H9 (cell line): ENCODE data around the gene FOXD2. TPM values are rescaled to one million over a fixed set of nuclear protein-coding genes. Genes with fewer than 3 reads are reported as not detected.

ENCODE experiments used
- DNase-seq: peaks from one replicate; pipeline ENCODE4 v3.0.0-alpha.2; 2017
- H2AFZ ChIP-seq: one replicate; pipeline ENCODE4 v1.6.1; 2013; ENCODE audit warnings: mild to moderate bottlenecking, low read length, control low read depth, moderate library complexity
- H2AK5ac ChIP-seq: 2 replicates; pipeline ENCODE4 v1.6.1; 2013; ENCODE audit warnings: low read length, control low read depth, mixed read lengths; ENCODE audit not compliant: insufficient read length
- H2BK120ac ChIP-seq: one replicate; pipeline ENCODE4 v1.6.1; 2013; ENCODE audit warnings: low read depth, mild to moderate bottlenecking, low read length, control low read depth, inconsistent platforms; ENCODE audit not compliant: poor library complexity, severe bottlenecking
- H2BK12ac ChIP-seq: 2 replicates; pipeline ENCODE4 v1.6.1; 2013; ENCODE audit warnings: low read length, control low read depth, mixed read lengths, low read depth; ENCODE audit not compliant: insufficient read length
- H2BK15ac ChIP-seq: 2 replicates; pipeline ENCODE4 v1.6.1; 2013; ENCODE audit warnings: low read depth, low read length, control low read depth
- H2BK20ac ChIP-seq: one replicate; pipeline ENCODE4 v1.6.1; 2013; ENCODE audit warnings: low read depth, mild to moderate bottlenecking, low read length, control low read depth, inconsistent platforms; ENCODE audit not compliant: poor library complexity, severe bottlenecking
- H2BK5ac ChIP-seq: 2 replicates; pipeline ENCODE4 v1.6.1; 2013; ENCODE audit warnings: low read length, control low read depth, mixed read lengths; ENCODE audit not compliant: insufficient read length
- H3K14ac ChIP-seq: 2 replicates; pipeline ENCODE4 v1.6.1; 2013; ENCODE audit warnings: low read length, control low read depth; ENCODE audit not compliant: insufficient read depth
- H3K18ac ChIP-seq: 2 replicates; pipeline ENCODE4 v1.6.1; 2013; ENCODE audit warnings: low read depth, mild to moderate bottlenecking, mixed read lengths, low read length, control low read depth; ENCODE audit not compliant: insufficient read length
- H3K23ac ChIP-seq: 2 replicates; pipeline ENCODE4 v1.6.1; 2013; ENCODE audit warnings: low read length, control low read depth, mixed read lengths, low read depth; ENCODE audit not compliant: insufficient read length
- H3K23me2 ChIP-seq: 2 replicates; pipeline ENCODE4 v1.6.1; 2013; ENCODE audit warnings: low read depth, mild to moderate bottlenecking, mixed read lengths, low read length, control low read depth; ENCODE audit not compliant: insufficient read length, poor library complexity, severe bottlenecking
- H3K27ac ChIP-seq: 2 replicates; pipeline ENCODE4 v1.5.1; 2013; ENCODE audit warnings: low read length, control low read depth, mixed read lengths, low read depth; ENCODE audit not compliant: insufficient read length
- H3K27me3 ChIP-seq: 2 replicates; pipeline ENCODE4 v1.6.1; 2013; ENCODE audit warnings: low read length, control low read depth, inconsistent platforms; ENCODE audit not compliant: insufficient read depth
- H3K4ac ChIP-seq: 2 replicates; pipeline ENCODE4 v1.6.1; 2013; ENCODE audit warnings: low read depth, mild to moderate bottlenecking, control low read depth, inconsistent platforms, low read length, moderate library complexity
- H3K4me1 ChIP-seq: 2 replicates; pipeline ENCODE4 v1.6.1; 2013; ENCODE audit warnings: low read length, control low read depth, inconsistent platforms; ENCODE audit not compliant: insufficient read depth
- H3K4me2 ChIP-seq: 2 replicates; pipeline ENCODE4 v1.6.1; 2013; ENCODE audit warnings: low read length, control low read depth, mixed read lengths; ENCODE audit not compliant: insufficient read length, insufficient read depth
- H3K56ac ChIP-seq: 2 replicates; pipeline ENCODE4 v1.6.1; 2013; ENCODE audit warnings: low read depth, mild to moderate bottlenecking, mixed read lengths, low read length, control low read depth; ENCODE audit not compliant: insufficient read length
- H3K79me1 ChIP-seq: 2 replicates; pipeline ENCODE4 v1.6.1; 2013; ENCODE audit warnings: low read depth, mild to moderate bottlenecking, moderate library complexity, low read length, control low read depth, inconsistent platforms; ENCODE audit not compliant: insufficient read depth, poor library complexity, severe bottlenecking
- H3K79me2 ChIP-seq: 2 replicates; pipeline ENCODE4 v1.6.1; 2013; ENCODE audit warnings: low read length, control low read depth, inconsistent platforms; ENCODE audit not compliant: insufficient read depth
- H3K9ac ChIP-seq: 2 replicates; pipeline ENCODE4 v1.6.1; 2013; ENCODE audit warnings: low read length, control low read depth, mixed read lengths; ENCODE audit not compliant: insufficient read length; ENCODE audit errors: extremely low read depth
- H3K9me3 ChIP-seq: one replicate; pipeline ENCODE4 v1.6.1; 2013; ENCODE audit warnings: low read depth, low read length, inconsistent platforms; ENCODE audit not compliant: control insufficient read depth
- H3T11ph ChIP-seq: one replicate; pipeline ENCODE4 v1.6.1; 2013; ENCODE audit warnings: mild to moderate bottlenecking, low read length, control low read depth, inconsistent platforms
- H4K20me1 ChIP-seq: one replicate; pipeline ENCODE4 v1.6.1; 2013; ENCODE audit not compliant: control insufficient read depth, insufficient read length, insufficient read depth
- H4K5ac ChIP-seq: 2 replicates; pipeline ENCODE4 v1.6.1; 2013; ENCODE audit warnings: low read depth, mild to moderate bottlenecking, mixed read lengths, low read length, control low read depth; ENCODE audit not compliant: insufficient read length
- H4K8ac ChIP-seq: replicated peaks from 2 replicates; pipeline ENCODE4 v1.6.1; 2013; ENCODE audit warnings: low read length, control low read depth, mixed read lengths, low read depth; ENCODE audit not compliant: insufficient read length
- H4K91ac ChIP-seq: 2 replicates; pipeline ENCODE4 v1.6.1; 2013; ENCODE audit warnings: low read depth, mild to moderate bottlenecking, moderate library complexity, mixed read lengths, low read length, control low read depth; ENCODE audit not compliant: insufficient read length
- H3K27ac Mint-ChIP-seq, 3 experiments: 2 replicates in 2 of 3; 3 replicates in 1 of 3; pipeline ENCODE4 v1.8.0; 2020 to 2021; ENCODE audit warnings: mixed read lengths in 3 of 3, mild to moderate bottlenecking in 1 of 3, moderate library complexity in 1 of 3
- H3K27me3 Mint-ChIP-seq: 2 replicates; pipeline ENCODE4 v1.8.0; 2021; ENCODE audit warnings: low read depth, mild to moderate bottlenecking, moderate library complexity, mixed read lengths
- H3K36me3 Mint-ChIP-seq, 3 experiments: 2 replicates in 2 of 3; 3 replicates in 1 of 3; pipeline ENCODE4 v1.8.0; 2020 to 2021; ENCODE audit warnings: low read depth in 3 of 3, mixed read lengths in 3 of 3; ENCODE audit not compliant: insufficient read depth in 1 of 3
- H3K4me1 Mint-ChIP-seq, 2 experiments: 2 replicates each; pipeline ENCODE4 v1.8.0; 2020; ENCODE audit warnings: mixed read lengths in 2 of 2
- H3K4me3 Mint-ChIP-seq, 2 experiments: 2 replicates in 1 of 2; 3 replicates in 1 of 2; pipeline ENCODE4 v1.8.0; 2020 to 2021; ENCODE audit warnings: mild to moderate bottlenecking in 2 of 2, mixed read lengths in 2 of 2, moderate library complexity in 1 of 2
- H3K9me3 Mint-ChIP-seq, 2 experiments: 2 replicates in 1 of 2; 3 replicates in 1 of 2; pipeline ENCODE4 v1.8.0; 2020; ENCODE audit warnings: mild to moderate bottlenecking in 2 of 2, mixed read lengths in 2 of 2, moderate library complexity in 1 of 2
- CTCF ChIP-seq: fragments of 200-600 bp; sonication (generic); conservative IDR thresholded peaks from 3 replicates; pipeline ENCODE4 v1.8.0; 2021; ENCODE audit warnings: antibody characterized with exemption, mild to moderate bottlenecking
- WGBS: extraction: QIAGEN DNeasy Blood & Tissue Kit; methylation state at CpG from one replicate; pipeline ENCODE4 v1.1.7; 2013; ENCODE audit warnings: missing lambda C conversion rate, low lambda C conversion rate, mixed read lengths; ENCODE audit not compliant: insufficient read length; ENCODE audit errors: extremely low coverage; 5-methylcytosine and 5-hydroxymethylcytosine counted together
- total RNA-seq: library from RNA; stranded (reverse); gene quantifications from 2 replicates; pipeline ENCODE4 v1.2.1, GENCODE V29; 2021

Gene FOXD2
- total RNA-seq, 1 experiment from 2014 or later = not detected

- Histone ChIP-seq H3K27me3 (peaks cover 58% of the 10 kb centered on the region), H3K79me2 (no peaks in the 10 kb centered on the region), H2BK20ac (no peak overlapping the region), H4K8ac (no peak overlapping the region), H2BK5ac (no peak overlapping the region), H3K23me2 (peaks cover 3% of the 10 kb centered on the region), H3K9ac (no peak overlapping the region), H3K9me3 (no peaks in the 10 kb centered on the region), H3K4ac (no peak overlapping the region), H3K14ac (no peak overlapping the region), H4K91ac (no peak overlapping the region), H3K27ac (no peak overlapping the region), H3K4me1 (peaks cover 3% of the 10 kb centered on the region; the same call in 1 of the 2 replicates), H2BK12ac (no peak overlapping the region), H2BK120ac (no peak overlapping the region), H2AK5ac (no peak overlapping the region), H3K4me2 (peak overlapping the region; percentile 10), H3K18ac (no peak overlapping the region), H3K23ac (no peak overlapping the region), H4K20me1 (no peaks in the 10 kb centered on the region), H3K79me1 (no peaks in the 10 kb centered on the region), H3T11ph (no peak overlapping the region), H3K56ac (no peak overlapping the region), H2BK15ac (no peak overlapping the region), H4K5ac (no peak overlapping the region), H2AFZ (no peak overlapping the region)
- no CpG with 5 or more reads among the region's 4 CpGs for WGBS
- Mint-ChIP-seq H3K4me1 (peaks cover 22 to 52% of the 10 kb centered on the region in 2 experiments), H3K27ac (no peak overlapping the region), H3K36me3 (no peaks in the 10 kb centered on the region; a peak in 2 of 7 replicates), H3K27me3 (peaks cover 18% of the 10 kb centered on the region), H3K4me3 (no peak overlapping the region), H3K9me3 (peaks cover 0 to 3% of the 10 kb centered on the region in 2 experiments; a peak in 2 of 5 replicates)
- no peak for DNase-seq
- no peak for TF ChIP-seq CTCF
These were observed 12.8 kb downstream of the FOXD2 start for GRCh38 chr1:47450606-47451005.
